SK-N-SH treated with all-trans-retinoic acid at 6 μM for 48 hours (cell line): Measurements from ENCODE around the gene SH3PXD2A.

Source experiments
- BACH2 ChIP-seq: fragments of 250-450 bp; sonication (Bioruptor Pico); IDR thresholded peaks from 2 replicates; pipeline ENCODE4 v1.9.0; 2021; ENCODE audit warnings: mild to moderate bottlenecking, borderline replicate concordance
- POU6F1 ChIP-seq: fragments of 250-450 bp; sonication (Bioruptor Pico); IDR thresholded peaks from 2 replicates; pipeline ENCODE4 v1.8.0; 2021; ENCODE audit warnings: low read depth, mild to moderate bottlenecking, moderate library complexity, borderline replicate concordance
- PPARA ChIP-seq: fragments of 250-450 bp; sonication (Bioruptor Pico); IDR thresholded peaks from 2 replicates; pipeline ENCODE4 v1.5.0; 2020; ENCODE audit warnings: mild to moderate bottlenecking, borderline replicate concordance
- ZC3H10 ChIP-seq: fragments of 250-450 bp; sonication (Bioruptor Pico); IDR thresholded peaks from 2 replicates; pipeline ENCODE4 v1.5.1; 2021; ENCODE audit warnings: mild to moderate bottlenecking, moderate library complexity
- TF ChIP-seq, protein P1 (sequence below): fragments of 250-450 bp; sonication (Bioruptor Pico); IDR thresholded peaks from 2 replicates; pipeline ENCODE4 v1.5.0; 2020; ENCODE audit warnings: mild to moderate bottlenecking, moderate library complexity
- TF ChIP-seq, protein P2 (sequence below): fragments of 250-450 bp; sonication (Bioruptor Pico); IDR thresholded peaks from 2 replicates; pipeline ENCODE4 v1.5.1; 2020; ENCODE audit warnings: low read depth, mild to moderate bottlenecking, moderate library complexity
- TF ChIP-seq, protein P3 (sequence below): fragments of 250-450 bp; sonication (Bioruptor Pico); IDR thresholded peaks from 2 replicates; pipeline ENCODE4 v1.8.0; 2020; ENCODE audit warnings: mild to moderate bottlenecking, moderate library complexity, borderline replicate concordance

DNA sequence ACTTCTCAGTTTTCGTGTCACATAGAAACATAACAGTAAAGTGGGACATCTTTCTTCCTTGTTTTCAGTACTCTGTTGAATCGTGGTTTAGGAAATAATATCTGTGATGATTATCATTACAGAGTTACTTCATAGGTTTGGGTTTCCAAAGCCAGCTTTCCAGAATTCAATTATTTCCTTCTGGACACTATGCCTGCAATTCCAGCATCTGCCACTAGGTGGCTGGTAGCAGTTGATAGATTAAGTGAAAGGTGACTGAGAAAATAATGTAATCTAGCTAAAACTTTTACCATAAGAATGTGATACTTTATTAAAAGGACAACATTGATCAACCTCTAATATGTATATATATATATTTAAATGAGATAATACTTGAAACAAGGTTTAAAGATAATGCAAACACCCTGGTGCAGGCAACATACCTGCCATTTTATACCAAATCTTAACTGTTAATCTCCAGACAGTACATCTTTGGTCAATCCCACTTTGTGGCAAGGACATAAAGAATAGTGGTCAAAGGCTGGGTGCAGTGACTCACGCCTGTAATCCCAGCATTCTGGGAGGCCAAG lies 102.6 kb downstream of the SH3PXD2A start:
- TF ChIP-seq, protein P1, sequence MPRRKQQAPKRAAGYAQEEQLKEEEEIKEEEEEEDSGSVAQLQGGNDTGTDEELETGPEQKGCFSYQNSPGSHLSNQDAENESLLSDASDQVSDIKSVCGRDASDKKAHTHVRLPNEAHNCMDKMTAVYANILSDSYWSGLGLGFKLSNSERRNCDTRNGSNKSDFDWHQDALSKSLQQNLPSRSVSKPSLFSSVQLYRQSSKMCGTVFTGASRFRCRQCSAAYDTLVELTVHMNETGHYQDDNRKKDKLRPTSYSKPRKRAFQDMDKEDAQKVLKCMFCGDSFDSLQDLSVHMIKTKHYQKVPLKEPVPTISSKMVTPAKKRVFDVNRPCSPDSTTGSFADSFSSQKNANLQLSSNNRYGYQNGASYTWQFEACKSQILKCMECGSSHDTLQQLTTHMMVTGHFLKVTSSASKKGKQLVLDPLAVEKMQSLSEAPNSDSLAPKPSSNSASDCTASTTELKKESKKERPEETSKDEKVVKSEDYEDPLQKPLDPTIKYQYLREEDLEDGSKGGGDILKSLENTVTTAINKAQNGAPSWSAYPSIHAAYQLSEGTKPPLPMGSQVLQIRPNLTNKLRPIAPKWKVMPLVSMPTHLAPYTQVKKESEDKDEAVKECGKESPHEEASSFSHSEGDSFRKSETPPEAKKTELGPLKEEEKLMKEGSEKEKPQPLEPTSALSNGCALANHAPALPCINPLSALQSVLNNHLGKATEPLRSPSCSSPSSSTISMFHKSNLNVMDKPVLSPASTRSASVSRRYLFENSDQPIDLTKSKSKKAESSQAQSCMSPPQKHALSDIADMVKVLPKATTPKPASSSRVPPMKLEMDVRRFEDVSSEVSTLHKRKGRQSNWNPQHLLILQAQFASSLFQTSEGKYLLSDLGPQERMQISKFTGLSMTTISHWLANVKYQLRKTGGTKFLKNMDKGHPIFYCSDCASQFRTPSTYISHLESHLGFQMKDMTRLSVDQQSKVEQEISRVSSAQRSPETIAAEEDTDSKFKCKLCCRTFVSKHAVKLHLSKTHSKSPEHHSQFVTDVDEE (CRISPR knock-in tag), result no peak
- TF ChIP-seq ZC3H10 (CRISPR knock-in tag) (no peak), PPARA (no peak), BACH2 (CRISPR knock-in tag) (no peak), POU6F1 (CRISPR knock-in tag) (no peak)
- TF ChIP-seq, protein P2, sequence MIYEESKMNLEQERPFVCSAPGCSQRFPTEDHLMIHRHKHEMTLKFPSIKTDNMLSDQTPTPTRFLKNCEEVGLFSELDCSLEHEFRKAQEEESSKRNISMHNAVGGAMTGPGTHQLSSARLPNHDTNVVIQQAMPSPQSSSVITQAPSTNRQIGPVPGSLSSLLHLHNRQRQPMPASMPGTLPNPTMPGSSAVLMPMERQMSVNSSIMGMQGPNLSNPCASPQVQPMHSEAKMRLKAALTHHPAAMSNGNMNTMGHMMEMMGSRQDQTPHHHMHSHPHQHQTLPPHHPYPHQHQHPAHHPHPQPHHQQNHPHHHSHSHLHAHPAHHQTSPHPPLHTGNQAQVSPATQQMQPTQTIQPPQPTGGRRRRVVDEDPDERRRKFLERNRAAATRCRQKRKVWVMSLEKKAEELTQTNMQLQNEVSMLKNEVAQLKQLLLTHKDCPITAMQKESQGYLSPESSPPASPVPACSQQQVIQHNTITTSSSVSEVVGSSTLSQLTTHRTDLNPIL, result no peak
- TF ChIP-seq, protein P3, sequence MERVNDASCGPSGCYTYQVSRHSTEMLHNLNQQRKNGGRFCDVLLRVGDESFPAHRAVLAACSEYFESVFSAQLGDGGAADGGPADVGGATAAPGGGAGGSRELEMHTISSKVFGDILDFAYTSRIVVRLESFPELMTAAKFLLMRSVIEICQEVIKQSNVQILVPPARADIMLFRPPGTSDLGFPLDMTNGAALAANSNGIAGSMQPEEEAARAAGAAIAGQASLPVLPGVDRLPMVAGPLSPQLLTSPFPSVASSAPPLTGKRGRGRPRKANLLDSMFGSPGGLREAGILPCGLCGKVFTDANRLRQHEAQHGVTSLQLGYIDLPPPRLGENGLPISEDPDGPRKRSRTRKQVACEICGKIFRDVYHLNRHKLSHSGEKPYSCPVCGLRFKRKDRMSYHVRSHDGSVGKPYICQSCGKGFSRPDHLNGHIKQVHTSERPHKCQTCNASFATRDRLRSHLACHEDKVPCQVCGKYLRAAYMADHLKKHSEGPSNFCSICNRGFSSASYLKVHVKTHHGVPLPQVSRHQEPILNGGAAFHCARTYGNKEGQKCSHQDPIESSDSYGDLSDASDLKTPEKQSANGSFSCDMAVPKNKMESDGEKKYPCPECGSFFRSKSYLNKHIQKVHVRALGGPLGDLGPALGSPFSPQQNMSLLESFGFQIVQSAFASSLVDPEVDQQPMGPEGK (CRISPR knock-in tag), result no peak
